ENCODE results near the gene DNAH14. TPM values are rescaled to one million over a fixed set of nuclear protein-coding genes. Genes with fewer than 3 reads are reported as not detected.

DNAH14 gene
- total RNA-seq, 1 experiment from 2014 or later, result 39.7 TPM

DNA sequence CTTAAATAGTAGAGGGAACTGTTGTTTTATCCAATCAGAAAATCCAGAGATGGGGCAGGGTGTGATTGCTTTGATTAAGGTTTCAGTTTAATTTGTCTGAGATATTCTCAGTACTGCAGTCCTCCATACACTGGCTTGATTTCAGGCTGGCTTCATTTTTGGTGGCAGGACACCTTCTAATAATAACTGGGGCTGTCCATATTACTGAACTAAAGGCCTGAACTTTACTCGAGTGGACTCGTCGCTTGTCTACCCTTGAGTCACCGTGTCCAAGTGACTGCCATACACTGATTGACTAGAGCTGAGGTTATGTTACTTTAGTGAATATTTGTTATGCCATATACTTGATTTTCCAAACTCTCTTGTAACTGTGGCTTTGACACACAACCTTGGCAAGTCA lies 228.8 kb downstream of the DNAH14 start:
- Histone ChIP-seq H3K4me2 (ENCODE audit: insufficient read depth, insufficient read length, low read length) (no peak overlapping the region), H3K14ac (ENCODE audit: insufficient read depth, low read length) (no peak overlapping the region), H3K27me3 (ENCODE audit: insufficient read depth, low read length) (no peaks in the 10 kb centered on the region), H3K4me1 (ENCODE audit: insufficient read depth, low read length) (no peaks in the 10 kb centered on the region), H2AFZ (ENCODE audit: low read length) (no peak overlapping the region), H2BK120ac (ENCODE audit: low read depth, low read length, poor library complexity, severe bottlenecking) (no peak overlapping the region), H2BK15ac (ENCODE audit: low read depth, low read length) (no peak overlapping the region), H3K79me2 (ENCODE audit: insufficient read depth, low read length) (no peaks in the 10 kb centered on the region), H4K20me1 (ENCODE audit: control insufficient read depth, insufficient read depth, insufficient read length) (no peaks in the 10 kb centered on the region), H3K23ac (ENCODE audit: insufficient read length, low read depth, low read length) (no peak overlapping the region), H3K9ac (ENCODE audit: extremely low read depth, insufficient read length, low read length) (no peak overlapping the region), H4K8ac (replicated peaks; ENCODE audit: insufficient read length, low read depth, low read length) (no peak overlapping the region), H3K56ac (ENCODE audit: insufficient read length, low read depth, low read length) (no peak overlapping the region), H3T11ph (ENCODE audit: low read length) (no peak overlapping the region), H3K18ac (ENCODE audit: insufficient read length, low read depth, low read length) (no peak overlapping the region), H2BK12ac (ENCODE audit: insufficient read length, low read depth, low read length) (no peak overlapping the region), H4K5ac (ENCODE audit: insufficient read length, low read depth, low read length) (no peak overlapping the region), H2AK5ac (ENCODE audit: insufficient read length, low read length) (no peak overlapping the region), H2BK5ac (ENCODE audit: insufficient read length, low read length) (no peak overlapping the region), H2BK20ac (ENCODE audit: low read depth, low read length, poor library complexity, severe bottlenecking) (no peak overlapping the region), H3K23me2 (ENCODE audit: insufficient read length, low read depth, low read length, poor library complexity, severe bottlenecking) (no peaks in the 10 kb centered on the region), H3K4ac (ENCODE audit: low read depth, low read length) (no peak overlapping the region), H3K79me1 (ENCODE audit: insufficient read depth, low read depth, low read length, poor library complexity, severe bottlenecking) (no peaks in the 10 kb centered on the region), H3K27ac (ENCODE audit: insufficient read length, low read depth, low read length) (no peak overlapping the region), H4K91ac (ENCODE audit: insufficient read length, low read depth, low read length) (no peak overlapping the region), H3K9me3 (ENCODE audit: control insufficient read depth, low read depth, low read length) (no peaks in the 10 kb centered on the region)
- TF ChIP-seq, protein P1, sequence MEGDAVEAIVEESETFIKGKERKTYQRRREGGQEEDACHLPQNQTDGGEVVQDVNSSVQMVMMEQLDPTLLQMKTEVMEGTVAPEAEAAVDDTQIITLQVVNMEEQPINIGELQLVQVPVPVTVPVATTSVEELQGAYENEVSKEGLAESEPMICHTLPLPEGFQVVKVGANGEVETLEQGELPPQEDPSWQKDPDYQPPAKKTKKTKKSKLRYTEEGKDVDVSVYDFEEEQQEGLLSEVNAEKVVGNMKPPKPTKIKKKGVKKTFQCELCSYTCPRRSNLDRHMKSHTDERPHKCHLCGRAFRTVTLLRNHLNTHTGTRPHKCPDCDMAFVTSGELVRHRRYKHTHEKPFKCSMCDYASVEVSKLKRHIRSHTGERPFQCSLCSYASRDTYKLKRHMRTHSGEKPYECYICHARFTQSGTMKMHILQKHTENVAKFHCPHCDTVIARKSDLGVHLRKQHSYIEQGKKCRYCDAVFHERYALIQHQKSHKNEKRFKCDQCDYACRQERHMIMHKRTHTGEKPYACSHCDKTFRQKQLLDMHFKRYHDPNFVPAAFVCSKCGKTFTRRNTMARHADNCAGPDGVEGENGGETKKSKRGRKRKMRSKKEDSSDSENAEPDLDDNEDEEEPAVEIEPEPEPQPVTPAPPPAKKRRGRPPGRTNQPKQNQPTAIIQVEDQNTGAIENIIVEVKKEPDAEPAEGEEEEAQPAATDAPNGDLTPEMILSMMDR (conservative IDR thresholded peaks at IDR 0.05), result no peak
- Mint-ChIP-seq H3K9me3 (no peaks in the 10 kb centered on the region), H3K27me3 (ENCODE audit: low read depth) (no peaks in the 10 kb centered on the region), H3K4me3 (no peak overlapping the region), H3K27ac (no peak overlapping the region), H3K4me1 (no peaks in the 10 kb centered on the region), H3K36me3 (ENCODE audit: insufficient read depth in 1 of 3, low read depth in 3 of 3) (no peaks in the 10 kb centered on the region; a peak in 1 of 7 replicates)
- WGBS (ENCODE audit: extremely low coverage, insufficient read length, low lambda C conversion rate), result no CpG with 5 or more reads among the region's 4 CpGs
- no peak for DNase-seq
